Fibroblast of lung (primary cell): ENCODE results near the gene SHISAL1.

Source experiments
- CTCF ChIP-seq, 2 donors: IDR thresholded peaks in 1 of 2; conservative IDR thresholded peaks in 1 of 2; 1 replicate in 1 of 2; 2 replicates in 1 of 2; pipeline ENCODE4 v1.5.1; 2011 to 2012; ENCODE audit warnings: low read length in 2 of 2, control low read depth in 1 of 2, inconsistent platforms in 1 of 2, low read depth in 1 of 2, mild to moderate bottlenecking in 1 of 2
- EZH2 ChIP-seq: IDR thresholded peaks from 2 replicates; pipeline ENCODE4 v1.5.1; 2012; ENCODE audit warnings: low read length, control low read depth, mild to moderate bottlenecking; ENCODE audit errors: missing control alignments

DNA sequence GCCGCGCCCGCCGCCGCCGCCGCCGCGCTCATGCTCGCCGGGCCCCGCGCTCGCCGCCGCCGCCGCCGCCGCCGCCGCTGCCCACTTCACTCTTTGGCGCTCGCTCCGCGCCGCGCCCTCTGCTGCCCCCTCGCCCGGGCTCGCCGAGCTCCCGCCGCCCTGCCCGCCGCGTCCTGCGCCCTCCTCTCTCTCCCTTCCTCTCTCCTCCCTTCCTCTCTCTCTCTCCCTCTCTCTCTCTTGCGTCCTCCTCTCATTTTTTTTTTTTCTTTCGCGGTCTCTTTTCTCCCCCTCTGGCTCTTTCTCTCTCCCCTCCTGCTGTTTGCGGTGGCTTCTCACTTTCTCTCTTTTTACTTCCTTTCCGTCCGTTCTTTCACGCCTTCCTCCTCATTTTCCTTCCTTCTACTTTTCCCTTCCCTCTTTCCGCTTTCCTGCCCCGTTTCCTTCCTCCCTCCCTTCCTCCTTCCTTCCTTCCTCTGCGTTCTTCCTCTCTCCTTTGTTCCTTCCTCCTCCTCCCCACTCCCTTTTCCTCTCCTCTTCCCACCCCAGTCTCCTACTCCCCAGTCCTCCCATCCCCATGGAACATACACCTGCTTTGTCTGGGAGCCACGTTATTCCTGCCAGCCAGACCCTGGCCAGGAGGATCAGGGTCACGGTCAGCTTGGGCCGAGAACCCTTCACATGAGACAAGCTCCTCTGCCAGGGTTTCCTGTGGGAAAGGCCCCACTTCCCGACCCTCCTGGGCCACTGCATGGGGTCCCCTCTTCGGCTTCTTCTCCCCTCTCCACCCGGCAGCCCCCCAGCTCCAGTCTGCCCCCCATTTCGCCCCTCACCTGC, 19.3 kb upstream of the SHISAL1 start:
- TF ChIP-seq CTCF (conservative IDR thresholded peaks at IDR 0.05 in 1 of 2, IDR thresholded peaks at IDR 0.05 in 1 of 2; ENCODE audit: low read depth in 1 of 2, low read length in 2 of 2) (no peak), EZH2 (peak; percentile 88)
